GOT3 (cell line): ENCODE measurements around the gene SCAF1.
"Not testable (repeated sequence)": the region's sequence is repeated elsewhere in the genome, so short reads cannot be mapped to it uniquely, and the experiment has no call there.

ENCODE experiments used
- DNase-seq: peaks from one replicate; lab custom pipeline; 2025; ENCODE audit warnings: mixed read lengths; lab: John Stamatoyannopoulos, UW

The SCAF1 gene

DNA sequence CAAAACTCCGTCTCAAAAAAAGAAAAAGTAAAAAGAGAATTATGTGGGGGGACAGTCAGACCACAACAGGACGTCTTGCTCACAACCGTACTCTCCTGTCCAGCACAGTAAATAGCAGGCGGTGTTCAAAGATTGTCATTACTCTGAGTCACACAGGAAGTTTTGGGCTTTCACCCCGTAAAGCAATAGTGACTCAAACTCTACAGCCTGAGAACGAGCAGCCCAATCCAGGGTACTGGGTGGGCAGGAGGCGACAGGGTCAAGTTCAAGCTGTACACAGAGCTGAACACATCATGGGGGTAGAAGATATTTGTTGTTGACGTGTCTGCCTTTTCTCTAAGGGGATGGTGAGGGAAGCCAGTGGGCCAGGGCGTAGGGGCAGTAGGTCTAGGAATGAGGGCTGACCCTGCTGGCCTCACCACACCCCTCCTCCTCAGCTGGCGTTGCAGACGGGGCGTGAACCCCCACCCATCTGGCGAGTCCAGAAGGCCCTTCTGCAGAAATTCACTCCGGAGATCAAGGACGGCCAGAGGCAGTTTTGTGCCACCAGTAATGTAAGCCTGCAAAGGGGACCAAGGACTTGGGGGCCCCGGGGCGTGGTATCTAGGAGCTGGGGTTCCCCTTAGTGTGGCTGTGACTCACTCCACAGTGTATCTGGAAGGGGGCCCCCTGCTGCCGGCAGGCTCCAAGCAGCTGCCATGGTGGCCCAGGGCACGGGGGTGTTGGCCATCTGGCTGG is 27.7 kb upstream of the SCAF1 start:
- DNase-seq = no peak

DNA sequence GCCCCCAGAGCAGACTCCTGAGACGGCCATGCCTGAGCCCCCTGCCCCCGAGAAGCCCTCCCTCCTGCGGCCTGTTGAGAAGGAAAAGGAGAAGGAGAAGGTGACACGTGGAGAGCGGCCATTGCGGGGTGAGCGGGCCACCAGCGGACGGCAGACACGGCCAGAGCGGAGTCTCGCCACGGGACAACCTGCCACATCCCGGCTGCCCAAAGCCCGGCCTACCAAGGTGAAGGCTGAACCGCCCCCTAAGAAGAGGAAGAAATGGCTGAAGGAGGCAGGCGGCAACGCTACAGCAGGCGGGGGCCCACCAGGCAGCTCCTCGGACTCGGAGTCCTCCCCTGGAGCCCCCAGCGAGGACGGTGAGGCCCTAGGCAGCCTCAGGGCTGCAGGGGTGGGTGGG is 26.1 kb upstream of the SCAF1 start:
- no peak for DNase-seq

DNA sequence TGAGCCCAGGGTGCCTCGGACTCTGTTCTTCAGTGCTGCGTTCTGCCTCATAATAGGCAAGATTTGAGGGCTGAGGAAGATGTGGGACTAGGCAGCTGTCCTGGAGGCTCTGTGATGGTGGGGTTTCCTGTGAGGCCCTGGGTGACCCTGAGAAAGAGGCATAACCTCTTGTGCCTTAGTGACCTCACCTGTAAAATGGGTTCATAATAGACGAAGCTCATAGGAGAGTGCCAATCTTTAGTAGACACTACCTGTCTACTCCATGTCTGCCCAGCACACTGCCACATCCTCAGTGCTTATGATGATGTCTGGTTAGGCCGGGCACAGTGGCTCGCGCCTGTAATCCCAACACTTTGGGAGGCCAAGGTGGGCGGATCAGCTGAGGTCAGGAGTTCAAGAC is 25.5 kb upstream of the SCAF1 start:
- DNase-seq = no peak

DNA sequence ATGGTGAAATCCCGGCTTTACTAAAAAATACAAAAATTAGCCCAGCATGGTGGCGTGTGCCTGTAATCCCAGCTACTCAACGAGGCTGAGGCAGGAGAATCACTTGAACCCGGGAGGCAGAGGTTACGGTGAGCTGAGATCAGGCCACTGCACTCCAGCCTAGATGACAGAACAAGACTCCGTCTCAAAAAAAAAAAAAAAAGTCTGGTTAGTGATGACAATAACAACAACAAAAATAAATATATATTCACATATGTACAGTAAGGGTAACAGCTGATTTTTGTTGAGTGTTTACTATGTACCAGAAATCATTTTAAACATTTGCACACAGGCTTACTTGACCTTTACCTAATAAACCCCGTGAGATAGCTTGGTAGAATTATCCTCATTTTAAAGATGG is 25.1 kb upstream of the SCAF1 start:
- DNase-seq = no peak

DNA sequence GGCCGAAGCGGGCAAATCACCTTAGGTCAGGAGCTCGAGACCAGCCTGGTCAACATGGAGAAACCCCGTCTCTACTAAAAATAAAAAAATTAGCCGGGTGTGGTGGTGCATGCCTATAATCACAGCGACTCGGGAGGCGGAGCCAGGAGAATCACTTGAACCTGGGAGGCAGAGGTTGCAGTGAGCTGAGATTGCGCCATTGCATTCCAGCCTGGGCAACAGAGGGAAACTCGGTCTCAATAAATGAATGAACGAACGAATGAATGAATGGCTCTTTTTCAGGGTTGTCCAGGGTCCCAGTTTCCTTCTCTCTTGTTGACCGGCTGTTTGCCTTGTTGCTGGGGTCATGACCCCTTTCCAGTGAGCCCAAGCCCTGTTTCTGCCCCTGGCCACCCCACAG is 24.1 kb upstream of the SCAF1 start:
- DNase-seq = not testable (repeated sequence)

DNA sequence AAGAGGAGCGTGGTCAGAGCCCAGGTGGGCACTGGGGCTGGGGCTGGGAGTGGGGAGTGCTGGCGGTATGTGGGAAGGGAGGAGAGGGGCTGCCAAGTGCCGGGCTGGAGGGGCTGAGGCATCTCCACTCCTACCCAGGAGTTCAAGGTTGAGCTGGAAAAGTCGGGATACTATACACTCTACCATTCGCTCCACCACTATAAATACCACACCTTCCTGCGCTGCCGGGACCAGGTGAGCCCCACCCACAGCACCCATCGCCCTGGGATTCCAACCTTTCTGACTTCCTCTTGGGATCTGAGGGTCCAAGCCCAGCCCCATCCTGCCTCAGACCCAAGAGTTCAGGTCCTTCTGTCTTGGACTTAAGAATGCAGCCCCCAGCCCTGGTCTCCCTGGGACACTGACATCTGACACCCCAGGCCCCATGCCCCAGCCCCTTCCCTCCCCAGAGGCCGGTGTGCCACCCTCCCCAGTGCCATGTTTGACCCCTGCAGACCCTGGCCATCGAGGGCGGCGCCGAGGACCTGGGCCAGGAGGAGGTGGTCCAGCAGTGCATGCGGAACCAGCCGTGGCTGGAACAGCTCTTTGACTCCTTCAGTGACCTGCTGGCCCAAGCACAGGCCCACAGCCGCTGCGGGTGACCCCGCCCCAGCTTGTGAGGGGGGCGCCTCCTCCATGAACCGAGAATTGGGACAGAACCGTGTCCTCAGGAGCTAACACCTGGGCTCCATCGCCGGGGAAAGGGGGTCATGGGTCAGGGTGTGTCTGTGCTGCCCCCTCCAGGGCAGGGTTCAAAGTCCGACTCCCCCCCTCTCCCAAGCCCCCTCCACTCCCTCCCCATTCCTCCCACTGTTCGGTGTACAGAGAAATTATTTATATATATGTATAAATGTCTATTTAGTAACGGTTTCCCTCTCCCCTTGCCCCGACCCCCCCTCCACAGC is 16.8 kb upstream of the SCAF1 start:
- no peak for DNase-seq

DNA sequence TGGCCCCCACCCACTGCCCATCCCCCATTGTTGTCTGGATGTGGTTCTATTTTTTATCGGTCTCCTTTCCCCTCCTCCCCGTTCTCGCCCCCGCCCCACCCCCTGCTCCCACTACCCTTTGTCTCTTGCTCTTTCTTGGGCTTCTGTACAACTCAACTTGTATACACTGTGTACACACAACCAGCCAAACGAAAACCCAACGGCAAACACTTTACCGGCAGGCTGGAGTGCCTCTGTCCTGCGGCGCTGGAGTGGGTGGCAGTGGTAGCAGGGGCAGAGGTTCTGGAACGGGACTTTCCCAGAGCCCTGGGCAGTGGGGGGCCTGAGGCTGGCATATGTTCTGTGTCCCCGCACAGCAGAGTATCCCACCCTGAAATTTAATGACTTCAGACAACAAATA is 15.8 kb upstream of the SCAF1 start:
- no peak for DNase-seq

DNA sequence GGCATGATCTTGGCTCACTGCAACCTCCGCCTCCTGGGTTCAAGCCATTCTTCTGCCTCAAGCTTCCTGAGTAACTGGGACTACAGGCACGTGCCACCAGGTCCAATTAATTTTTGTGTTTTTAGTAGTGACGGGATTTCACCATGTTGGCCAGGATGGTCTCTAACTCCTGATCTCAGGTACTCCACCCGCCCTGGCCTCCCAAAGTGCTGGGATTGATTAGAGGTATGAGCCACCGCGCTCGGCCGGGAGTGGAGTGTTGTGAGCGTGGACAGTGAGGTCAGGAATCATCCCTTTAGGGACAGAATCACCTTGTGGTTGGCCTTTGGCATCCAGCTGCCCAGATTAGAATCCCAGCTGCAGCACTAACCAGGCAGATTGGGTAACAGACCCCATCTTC is 12.3 kb upstream of the SCAF1 start:
- DNase-seq = no peak

DNA sequence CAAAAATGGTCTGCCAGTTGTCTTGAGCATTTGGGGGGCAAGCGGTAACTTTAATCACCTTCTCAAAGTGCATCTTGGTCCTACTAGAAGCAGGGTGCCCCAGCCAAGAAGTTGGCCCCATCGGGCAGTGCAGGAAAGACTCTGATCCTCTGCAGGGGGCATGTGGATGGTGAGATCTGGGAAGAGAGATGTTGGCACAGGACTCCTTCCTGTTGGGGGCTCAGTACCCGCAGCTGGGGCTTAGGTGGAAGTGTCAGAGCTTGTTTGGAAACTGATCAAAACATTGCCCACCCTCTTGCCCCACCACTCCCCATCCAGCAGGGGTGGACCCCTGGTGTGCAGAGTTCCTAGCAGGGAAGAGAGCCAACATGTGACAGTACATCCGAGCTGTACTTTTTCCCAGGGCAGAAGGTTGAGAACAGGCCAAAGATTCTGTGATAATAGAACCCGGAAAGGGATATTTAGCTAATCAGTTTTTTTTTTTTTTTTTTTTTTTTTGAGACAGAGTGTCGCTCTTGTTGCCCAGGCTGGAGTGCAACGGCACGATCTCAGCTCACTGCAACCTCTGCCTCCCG is 10.9 kb upstream of the SCAF1 start:
- DNase-seq = no peak

DNA sequence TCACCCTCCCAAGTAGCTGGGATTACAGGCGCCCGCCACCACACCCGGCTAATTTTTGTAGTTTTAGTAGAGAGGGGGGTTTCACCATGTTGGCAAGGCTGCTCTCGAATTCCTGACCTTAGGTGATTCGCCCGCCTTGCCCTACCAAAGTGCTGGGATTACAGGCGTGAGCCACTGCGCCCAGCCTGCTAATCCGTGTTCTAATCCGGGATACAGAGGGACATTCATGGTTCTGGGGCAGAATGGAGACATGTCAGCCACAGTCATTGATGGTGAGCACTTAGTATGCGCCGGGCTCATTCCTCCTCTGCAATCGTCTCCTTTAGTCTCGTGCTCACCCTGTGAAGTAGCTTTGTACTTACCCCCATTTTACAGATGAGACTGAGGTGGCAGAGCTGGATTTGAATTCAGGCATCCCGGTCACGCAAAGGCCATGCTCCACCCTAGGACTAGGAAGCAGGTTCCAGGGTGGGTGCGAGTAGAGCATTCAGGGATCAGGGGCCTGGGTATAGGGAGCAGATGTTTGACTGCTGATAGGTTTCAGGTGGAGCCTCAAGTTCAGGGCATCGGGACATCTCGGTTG is 10.3 kb upstream of the SCAF1 start:
- no peak for DNase-seq

DNA sequence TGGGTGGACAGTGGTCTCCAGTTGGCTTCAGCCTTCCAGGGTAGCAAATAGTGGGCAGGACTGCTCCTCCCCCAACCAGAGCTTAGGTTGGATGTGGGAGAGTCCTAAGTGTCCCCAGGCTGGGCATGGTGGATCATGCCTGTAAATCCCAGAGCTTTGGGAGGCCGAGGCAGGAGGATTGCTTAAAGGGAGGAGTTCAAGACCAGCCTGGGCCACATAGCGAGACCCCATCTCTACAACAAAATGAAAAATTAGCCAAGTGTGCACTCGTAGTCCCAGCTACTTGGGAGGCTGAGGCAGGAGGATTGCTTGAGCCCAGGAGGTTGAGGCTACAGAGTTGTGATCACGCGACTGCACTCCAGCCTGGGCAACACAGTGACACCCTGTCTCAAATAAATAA is 9.4 kb upstream of the SCAF1 start:
- DNase-seq = no peak

DNA sequence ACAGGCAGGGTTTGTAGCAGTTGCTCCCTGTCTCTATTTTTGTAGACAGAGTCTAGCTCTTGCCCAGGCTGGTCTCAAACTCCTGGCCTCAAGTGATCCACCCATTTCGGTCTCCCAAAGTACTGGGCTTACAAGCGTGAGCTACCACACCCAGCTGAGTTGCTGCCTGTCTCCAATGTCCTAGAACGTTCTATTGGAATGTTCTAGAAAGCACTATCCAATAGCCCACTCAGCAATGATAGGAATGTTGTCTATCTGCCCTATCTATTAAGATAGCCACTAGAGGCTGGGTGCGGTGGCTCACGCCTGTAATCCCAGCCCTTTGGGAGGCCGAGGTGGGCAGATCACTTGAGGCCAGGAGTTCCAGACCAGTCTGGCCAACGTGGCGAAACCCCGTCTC is 8.7 kb upstream of the SCAF1 start:
- not testable (repeated sequence) for DNase-seq

DNA sequence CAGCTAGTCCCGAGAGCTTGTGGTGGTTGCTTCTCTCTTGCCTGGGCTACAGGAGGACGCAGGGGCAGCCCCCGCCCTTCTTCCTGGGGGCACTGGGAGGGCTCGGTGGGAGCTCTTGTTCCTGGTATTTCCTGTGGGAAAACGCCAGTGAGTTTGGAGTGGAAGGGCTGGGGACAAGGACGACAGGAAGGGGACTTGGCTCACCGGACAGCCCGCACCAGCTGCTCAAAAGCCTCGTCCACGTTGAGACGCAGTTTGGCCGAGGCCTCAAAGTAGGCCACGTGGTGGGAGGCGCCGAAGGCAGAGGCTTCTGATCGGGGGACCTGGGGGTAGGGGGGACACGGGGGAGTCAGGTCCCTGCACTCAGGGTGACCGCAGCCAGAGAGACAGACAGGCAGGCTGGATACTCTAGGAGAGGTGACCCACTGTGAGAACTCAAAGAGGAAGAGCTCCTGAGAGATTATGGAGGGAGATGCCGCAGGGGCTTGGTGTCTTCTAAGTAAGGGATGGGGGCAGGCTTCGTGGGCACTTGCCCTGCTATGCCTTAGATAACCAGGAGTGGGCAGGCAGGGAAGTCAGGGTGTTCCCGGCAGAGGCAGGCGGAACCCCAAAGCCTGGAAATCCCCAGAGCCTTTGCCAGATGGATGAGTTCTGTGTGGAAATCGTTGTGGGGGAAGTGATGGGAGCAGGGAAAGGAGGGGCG is 6.3 kb upstream of the SCAF1 start:
- no peak for DNase-seq

DNA sequence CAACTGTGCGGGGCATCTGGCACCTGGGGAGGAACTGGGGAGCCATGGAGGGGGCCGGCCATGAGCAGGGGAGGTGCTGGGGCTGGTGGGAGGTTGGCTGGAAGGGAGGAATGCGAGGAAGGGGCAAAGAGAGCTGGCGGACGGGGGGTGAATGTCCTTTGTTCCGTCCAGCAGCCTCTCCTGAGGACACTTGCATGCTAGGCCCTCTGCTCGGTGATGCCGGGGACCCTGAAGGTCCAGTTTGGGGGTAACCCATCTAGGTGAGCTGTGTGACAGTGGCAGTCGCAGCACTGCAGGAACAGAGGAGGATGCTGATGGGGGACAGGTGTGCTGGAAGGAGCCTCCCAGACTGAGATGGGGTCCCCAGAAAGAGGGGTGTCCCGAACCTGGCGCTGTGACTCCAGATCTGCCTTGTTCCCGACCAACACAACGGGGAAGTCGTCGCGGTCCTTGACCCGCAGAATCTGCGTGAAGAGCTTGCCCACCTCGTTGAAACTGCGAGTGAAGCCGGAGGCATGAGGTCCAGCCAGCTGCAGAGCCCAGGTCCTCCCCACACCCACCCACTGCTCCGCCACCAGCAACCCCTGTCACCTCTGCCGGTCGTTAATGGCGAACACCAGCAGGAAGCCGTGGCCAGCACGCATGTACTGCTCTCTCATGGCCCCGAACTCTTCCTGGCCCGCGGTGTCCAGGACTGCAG is 5.6 kb upstream of the SCAF1 start:
- DNase-seq = no peak

DNA sequence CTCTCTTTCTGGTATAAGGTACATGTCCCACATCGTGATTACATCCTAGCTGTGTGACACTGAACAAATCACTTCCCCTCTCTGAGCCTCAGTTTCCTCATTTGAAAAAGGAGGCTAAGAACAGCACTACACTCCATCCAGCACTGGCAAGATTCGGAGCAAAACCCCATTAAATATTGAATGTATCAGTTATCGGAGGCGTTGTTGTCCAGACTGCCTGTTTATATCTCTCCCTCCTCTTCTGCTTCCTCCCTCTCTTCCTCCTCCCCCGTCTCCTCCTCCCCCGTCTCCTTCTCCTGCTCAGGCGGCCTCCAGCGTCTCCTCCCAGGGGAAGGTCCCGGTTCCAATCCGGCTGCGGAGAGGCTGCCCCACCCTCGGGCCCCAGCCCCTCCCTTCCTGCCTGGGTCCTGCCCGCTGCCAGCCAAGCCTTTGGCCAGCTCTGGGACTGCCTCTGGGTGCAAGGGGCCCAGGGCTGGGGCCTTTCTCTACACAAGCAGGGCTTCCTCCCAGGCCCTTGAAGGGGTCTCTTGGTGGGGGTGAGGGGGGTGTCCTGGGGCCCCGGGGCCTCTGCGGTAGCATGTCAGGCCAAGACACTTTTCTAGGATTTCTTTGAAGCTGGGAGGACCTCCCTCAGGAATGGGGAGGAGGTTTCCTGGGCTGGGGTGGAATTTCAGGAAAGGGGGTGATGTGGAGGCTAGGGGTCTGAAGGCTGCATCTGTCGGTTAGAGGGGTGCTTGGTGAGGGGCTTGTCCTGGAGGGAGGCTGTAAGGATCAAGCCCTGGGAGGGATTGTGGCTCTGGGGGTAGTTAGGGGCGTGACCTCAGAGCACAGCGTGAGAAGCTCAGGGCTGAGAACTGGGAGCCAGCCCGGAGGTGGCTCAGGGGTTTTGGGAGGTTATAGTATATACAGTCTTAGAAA is 3.9 kb upstream of the SCAF1 start:
- DNase-seq = peak; percentile 42

DNA sequence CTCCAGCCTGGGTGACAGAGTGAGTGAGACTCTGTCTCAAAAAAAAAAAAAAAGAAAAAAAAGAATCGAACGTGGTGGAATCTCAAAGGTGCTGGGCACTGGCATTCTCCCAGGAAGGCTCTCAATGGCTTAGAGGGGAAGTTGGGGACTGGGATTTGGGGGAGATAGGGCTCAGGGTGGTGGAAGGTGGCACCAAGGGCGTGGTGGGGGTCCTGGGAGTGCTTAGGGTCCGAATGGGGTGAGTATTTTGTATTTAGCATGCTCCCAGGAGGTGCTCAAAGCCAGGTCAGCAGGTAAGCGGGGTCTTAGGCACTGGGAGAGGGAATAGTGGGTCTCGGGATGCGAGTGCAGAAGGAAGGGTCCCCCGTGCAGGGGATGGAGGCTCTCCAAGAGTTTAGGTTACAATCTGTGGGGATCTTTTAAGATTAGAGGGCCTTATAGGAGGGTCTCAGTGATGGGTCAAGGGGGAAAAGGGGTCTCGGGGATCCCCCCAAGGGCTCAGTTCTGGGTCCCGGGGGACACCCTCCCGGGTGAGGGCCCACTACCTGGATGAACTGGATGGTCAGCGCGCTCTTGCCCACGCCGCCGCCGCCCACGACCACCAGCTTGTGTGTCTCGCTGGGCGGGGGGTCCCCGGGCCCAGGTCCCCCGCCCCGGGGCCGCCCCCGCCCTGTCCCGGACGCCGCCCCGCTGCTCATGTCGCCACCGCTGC is 2.5 kb upstream of the SCAF1 start:
- DNase-seq = no peak

DNA sequence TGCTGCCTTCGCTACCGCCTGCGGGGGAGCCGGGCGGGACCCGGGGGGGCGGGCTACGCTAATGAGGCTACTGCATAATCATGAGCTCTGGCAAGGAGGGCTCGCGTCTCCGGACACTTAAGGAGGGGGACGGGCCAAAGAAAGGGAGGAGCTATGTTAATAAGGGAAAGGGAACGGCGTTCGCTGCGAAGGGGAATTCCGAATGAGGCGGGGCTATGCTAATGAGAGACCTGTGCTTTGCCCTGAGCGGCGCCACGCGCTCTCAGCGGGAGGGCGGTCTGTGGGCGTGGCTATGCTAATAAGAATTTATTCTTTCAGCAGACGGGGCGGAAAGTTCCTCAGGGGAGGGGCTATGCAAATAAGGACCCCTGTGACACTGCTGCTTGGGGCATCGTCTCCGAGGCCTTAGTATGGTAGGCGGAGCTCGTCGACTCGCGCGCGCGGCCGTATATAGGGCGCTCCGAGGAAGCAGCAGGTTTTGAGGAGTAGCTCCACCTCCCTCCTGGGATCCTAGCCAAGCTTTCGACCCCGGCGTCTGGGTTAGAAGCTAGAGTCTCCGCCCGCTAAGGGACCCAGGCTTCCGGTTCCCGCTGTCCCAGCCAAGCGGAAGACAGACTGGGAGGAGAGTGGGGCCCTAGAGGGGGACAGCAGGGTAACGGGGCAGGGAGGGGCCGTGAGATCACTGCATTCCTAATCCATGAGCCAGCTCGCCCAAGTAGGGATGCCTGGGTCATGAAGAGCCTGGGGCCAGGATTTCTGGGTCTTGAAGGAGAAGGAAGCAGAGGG is 1.7 kb upstream of the SCAF1 start, which contains the start of gene RRAS:
Gene RRAS (minus strand): TSS at position 31 of the 786 bp plus-strand sequence. CDS start 45 bp downstream, outside the sequence.
- DNase-seq = peak; percentile 100

DNA sequence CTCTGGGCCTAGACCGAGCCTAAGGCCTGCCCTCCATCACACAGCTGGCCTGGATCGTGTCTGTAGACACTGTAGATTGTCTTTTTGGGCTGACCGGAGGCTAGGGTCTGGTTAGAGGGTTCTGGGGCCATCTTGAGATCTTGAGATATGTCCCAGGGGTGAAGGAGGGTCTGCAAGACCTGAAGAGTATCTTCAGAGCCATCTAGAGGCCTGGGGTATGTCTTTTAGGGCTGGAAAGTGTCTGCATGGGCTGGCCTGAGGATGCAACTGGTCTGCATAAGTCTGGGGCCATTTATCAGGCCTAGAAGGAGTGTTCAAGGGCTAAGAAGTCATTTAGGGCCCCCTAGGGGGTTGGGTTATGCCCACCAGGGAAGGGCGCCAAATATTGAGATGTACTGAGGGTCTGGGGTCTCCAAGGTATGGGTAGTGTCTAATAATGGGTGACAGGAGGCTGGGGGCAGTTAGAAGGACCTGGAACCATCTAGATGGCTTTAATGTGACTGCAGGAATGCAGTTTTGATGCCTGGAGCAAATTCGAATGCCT is 555 bp downstream of the SCAF1 start:
- DNase-seq = no peak
